Stimulated activated CD4-positive, alpha-beta T cell treated with anti-CD3 and anti-CD28 coated beads, TNF-alpha, amount 100 ng/mL, for 4 hours (primary cell): ENCODE results near the gene OGFR.

Experiments used
- DNase-seq, 3 experiments: peaks; one replicate each; pipeline ENCODE4 v3.0.0-alpha.2; 2020; ENCODE audit warnings: low read depth in 3 of 3

Gene OGFR

DNA sequence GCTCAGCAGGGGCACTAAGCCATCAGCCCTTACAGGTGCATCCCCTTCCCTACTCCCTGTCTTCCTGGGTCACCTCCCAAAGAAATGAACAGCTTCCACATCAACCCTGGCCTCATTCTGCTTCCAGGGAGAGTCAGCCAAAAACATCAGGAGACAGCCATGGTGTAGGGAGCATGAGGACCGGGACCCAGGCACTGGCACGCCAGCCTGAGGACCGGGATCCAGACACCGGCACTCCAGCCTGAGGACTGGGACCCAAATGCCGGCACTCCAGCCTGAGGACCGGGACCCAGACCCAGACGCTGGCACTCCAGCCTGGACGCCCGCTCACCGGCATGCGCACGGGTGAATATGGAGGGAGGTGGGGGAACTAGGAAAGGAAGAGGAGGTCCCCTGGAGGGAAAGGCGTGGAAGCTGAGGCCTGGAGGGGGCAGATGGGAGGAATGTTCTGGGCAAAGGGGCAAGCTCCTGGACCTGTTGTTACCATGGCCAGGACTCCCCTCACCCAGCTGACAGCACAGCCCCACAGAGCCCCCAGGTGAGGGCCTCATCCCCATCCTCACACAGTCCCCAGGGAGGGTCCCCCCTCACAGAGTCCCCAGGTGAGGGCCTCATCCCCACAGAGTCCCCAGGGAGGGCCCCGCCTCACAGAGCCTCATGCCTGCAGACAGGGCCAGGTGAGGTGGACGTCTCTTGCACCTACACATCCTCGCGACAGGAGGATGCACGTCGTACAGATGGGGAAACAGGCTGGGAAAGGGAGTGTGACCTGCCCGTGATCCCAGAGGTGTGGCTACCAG is 34.3 kb upstream of the OGFR start:
- DNase-seq, result no peak

DNA sequence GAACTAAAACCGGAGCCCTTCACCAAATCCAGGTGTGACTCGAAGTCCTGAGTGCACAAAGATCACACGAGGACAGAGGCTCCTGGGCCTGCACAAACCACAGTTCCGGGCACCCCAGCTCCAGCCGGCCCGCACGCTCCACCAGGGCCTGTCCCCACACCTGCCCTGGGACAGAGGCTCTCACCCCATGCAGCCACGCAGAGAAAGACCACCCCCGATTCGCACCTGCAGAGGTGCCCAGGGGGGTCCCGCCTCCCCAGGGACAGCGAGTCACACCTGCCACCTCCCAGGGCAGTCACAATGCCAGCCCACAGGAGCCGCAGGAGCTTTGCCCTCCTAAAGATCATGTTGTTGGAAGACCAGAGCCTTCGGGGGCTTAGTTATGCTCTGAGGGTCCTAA is 33.7 kb upstream of the OGFR start:
- no peak for DNase-seq

DNA sequence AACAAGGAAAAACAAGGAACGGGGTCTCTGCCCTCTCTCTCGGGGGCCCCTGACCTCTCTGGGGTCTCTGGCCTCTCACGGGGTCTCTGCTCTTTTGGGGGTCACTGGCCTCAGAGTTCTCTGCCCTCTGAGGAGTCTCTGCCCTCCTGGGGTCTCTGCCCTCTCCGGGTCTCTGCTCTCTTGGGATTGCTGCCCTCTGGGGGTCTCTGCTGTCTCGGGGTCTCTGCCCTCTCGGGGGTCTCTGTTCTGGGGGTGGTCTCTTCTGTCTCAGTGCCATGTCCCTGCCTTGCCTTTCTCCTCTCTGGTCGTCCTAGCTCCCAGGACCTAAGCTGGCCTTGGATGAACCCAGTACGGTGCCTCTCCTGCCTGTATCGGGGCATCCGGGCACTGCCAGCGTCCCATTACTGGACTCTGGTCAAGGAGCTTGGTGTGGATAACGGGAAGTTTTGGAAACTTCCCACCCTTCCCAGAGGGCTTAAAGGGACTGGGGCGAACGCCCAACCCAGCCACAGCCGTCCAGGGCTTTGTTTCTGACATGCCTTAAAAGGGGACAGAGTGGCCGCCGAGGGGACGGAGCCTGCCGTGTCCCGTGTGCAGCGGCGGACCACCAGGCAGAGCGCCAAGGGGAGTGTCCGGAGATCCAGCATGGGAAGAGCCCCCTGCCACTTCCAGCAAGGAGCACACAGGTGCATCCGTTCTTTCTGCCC is 33.1 kb upstream of the OGFR start:
- DNase-seq, result no peak

DNA sequence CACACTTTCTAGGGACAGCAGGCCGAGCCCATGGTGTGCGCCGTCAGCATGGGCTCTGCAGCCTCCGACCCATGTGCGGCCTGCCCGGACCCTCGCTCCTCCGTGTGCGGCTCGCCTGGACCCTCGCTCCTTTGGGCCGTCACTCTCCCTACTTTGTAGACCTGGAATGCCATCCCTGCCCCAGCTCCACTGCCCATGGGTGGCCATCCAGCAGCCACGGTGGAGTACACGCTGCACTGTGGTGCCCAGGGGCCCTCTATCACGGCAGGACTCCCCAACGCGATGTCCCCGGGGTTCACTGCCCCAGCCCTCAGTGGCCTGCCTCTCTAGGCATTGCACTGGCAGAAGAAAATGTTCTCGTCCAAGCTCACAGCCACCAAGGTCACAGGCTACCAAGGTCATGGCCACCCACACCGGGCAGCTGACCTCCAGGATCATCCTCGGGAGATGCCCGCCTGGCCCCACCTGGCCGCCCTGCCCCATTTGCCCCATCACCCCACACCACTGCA is 32.5 kb upstream of the OGFR start:
- DNase-seq, result no peak

DNA sequence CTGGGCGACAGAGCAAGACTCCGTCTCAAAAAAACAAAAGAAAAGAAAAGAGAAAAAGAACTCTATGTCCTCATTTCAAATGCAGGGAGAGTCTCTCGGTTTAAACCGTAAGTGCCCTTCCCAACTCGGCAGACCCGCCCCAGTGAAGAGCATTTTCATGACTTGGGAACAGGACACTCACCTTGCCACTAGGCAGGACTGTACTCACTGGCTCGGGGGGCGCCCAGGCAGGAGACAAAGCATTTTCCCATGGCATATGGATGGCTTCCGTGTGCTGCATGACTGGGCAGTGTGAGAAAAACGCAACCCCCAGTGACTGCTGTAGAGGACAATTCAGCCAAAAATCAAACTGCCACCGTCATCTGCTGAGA is 32.0 kb upstream of the OGFR start:
- DNase-seq, result no peak

DNA sequence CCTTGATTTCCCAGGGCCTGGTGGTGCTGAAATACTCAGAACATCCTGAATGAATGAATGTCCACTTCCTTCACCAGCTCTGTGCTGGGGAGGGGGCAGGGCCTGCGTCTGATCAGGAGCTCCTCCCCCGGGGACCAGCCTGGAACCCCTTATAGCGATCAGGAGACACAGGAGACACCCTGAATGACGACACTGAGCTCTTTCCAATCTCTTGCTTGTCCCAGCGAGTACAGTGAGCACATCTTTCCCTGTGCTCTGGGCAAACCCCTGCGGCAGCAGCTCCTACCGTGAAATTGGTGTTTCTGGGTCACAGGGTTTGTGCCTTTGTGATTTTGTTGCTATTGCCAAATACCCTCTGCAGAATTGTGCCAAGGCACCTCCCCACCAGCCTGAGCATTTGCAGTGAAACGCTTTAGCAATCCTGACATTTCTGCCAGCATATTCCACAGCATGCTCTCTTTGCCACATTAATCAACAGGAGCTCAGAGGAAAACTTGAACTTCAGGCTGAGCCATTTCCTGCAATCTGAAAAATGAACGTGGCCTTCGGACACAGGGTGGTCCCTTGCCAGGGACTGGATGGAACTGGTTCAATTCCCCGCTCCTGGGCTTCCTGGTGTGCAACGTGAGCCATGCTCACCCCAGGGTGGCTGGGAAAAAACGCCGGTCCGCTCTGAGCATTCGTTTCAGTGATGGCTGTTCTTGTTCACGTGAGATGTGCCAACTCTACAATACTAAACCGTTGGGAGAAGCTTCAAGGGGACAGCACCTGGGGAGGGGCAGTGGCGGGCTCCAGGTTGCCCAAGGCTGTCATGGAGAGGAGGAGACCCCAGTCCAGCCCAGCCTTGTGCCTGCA is 31.4 kb upstream of the OGFR start:
- DNase-seq, result no peak

DNA sequence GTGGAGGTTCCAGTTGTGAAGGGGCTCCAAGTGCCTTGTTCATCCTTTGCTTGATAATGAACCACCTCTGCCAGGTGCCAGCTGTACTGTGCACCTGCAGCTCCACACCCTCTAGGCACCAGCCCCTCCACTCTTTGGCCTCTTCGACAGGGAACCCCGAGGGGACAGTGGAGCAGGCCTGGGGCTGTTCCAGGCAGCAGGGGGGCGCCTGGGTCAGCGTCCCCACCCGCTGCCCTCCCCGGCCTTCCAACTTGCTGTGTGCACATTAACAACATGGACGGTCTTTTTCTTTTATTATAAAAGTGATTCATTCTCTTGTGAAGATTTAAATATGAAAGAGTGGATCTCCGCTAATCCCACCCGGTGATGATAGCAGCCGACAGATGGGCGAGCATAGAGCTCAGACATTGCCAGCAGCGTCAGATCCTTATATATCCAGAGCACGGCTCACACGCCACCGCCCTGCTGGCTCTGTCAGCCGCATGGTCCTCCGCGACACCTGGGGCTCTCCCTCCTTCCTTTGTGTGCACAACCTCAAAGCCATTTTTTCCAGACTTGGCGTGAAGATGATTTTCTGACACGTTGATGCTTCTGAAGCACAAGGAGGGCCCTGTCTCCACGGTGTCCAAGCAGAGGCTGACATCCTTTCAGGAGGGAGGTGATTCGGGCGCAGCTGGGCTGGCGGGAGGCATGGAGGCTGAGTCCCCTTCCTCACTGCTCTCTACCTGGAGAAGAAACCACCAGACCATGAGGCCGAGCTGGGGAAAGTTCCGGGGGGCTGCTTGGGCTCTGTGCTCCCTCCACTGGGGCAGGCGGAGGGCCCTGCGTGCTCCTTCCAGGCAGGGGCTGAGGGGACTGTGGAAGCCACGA is 30.6 kb upstream of the OGFR start:
- DNase-seq, result no peak

DNA sequence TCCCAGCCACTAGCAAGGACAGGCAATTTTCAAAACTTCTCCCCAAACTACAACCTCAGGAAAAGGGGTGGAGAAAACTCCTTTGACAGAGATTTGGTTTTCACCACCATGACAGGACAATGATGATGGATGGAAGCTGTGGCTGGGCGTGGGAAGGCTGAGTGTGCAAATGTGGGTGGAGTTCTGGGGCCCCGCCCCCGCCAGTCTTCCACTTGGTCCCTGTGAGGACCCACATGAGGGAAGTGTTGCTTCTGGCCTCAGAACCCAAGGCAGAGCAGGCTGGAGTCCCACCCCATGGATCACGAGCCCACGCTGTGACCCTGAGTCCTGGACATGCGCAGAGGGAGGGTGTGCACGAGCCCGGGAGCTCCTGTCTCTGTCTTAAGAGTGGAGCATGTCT is 29.9 kb upstream of the OGFR start:
- no peak for DNase-seq

DNA sequence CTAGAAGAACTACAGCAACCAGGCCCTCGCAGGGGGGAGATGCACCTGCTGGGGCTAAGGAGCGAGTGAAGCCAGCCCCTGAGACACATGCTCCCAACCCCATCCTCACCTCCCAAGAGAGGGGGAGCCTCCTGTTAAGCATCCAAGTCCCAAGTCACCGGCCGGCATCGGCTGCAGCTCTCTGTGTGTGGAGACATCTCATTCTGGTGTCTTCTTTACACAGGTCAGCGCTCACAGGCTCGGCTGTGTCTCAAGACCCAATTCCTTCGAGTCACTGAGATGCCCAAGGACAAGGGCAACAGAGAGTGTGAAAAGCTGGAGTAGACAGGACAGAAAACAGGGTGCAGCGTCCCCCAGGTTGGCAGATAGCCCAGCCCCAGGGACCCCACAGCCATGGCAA is 29.4 kb upstream of the OGFR start:
- DNase-seq, result no peak

DNA sequence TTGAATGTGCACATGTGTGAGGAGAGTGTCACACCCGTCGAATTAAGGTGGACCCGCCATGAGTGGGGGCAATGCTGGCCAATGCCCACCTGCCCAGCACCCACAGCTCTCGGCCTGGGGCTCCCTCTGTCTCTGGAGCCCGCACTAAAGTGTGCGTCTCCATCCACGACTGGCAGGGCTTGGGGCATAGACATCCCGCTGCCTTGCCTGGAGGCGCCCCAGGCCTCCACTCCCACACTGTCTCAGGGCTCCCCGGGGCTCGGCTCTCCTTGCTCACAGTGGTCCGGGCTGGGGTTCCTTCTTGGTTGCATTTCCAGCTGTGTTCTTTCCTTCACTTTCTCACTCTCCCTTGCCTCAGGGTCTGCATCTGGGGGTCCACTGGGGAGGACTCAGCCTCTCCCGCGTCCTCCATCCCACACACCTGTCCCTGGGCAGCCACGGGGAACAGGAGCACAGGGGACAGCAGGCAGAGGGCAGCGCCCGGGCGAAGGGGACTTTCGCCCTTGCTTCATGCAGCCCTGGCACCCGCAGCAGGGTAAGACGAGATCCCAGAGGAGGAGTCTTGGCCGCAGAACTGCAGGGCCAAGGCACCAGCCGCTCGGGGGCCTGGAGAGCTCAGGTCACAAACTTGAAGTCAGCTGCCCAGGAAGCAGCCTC is 28.5 kb upstream of the OGFR start:
- no peak for DNase-seq

DNA sequence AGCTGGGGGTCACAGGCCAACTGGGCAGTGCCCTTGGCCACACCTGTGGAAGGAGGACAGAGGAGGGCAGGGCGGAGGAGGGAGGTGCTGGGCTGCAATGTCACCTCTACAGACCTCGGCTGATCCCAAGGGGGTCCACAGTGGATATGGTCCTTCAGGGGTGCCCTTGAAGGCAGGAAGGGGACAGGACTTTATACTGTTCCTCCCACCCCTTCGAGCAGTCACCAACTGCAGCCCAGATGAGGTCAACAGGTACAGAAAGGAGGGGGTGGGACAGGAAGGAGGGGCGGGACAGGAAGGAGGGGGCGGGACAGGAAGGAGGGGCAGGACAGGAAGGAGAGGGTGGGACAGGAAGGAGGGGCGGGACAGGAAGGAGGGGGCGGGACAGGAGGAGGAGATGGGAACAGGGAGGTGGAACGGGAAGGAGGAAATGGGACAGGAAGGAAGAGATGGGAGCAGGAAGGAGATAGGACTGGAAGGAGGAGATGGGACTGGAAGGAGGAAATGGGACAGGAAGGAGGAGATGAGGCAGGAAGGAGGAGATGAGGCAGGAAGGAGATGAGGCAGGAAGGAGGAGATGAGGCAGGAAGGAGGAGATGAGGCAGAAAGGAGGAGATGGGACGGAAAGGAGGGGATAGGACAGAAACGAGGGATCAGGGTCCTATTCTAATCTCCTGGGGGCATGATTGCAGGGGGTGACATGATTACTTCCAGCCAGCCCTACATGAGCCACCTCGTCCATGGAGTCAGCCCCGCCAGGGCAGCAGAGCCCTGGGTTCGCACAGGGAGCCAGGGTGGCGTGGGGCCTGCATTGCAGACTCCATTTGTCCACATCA is 27.7 kb upstream of the OGFR start:
- peak in 2 of 3 experiments; percentile 33 to 39 for DNase-seq

DNA sequence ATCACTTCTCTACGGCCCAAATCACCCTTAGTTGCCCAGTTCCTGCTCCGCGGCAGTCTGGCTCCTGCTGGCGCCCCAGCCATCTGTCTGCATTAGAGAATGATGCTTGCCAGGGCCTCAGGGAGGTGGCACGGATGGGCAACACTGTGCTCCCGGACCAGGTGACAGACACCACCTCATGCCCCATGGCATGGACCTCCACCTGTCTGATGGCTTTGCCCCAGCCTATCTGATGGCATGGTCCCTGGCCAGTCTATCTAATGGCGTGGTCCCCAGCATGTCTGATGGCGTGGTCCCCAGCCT is 27.2 kb upstream of the OGFR start:
- no peak for DNase-seq

DNA sequence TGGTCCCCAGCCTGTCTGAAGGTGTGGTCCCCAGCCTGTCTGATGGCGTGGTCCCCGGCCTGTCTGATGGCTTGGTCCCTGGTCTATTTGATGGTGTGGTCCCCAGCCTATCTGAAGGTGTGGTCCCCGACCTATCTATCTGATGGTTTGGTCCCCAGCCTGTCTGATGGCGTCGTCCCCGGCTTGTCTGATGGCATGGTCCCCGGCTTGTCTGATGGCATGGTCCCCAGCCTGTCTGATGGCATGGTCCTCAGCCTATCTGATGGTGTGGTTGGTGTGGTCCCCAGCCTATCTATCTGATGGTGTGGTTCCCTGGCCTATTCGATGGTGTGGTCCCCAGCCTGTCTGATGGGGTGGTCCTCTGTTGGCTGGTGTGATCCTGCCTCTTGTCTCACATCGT is 26.6 kb upstream of the OGFR start:
- DNase-seq, result no peak

DNA sequence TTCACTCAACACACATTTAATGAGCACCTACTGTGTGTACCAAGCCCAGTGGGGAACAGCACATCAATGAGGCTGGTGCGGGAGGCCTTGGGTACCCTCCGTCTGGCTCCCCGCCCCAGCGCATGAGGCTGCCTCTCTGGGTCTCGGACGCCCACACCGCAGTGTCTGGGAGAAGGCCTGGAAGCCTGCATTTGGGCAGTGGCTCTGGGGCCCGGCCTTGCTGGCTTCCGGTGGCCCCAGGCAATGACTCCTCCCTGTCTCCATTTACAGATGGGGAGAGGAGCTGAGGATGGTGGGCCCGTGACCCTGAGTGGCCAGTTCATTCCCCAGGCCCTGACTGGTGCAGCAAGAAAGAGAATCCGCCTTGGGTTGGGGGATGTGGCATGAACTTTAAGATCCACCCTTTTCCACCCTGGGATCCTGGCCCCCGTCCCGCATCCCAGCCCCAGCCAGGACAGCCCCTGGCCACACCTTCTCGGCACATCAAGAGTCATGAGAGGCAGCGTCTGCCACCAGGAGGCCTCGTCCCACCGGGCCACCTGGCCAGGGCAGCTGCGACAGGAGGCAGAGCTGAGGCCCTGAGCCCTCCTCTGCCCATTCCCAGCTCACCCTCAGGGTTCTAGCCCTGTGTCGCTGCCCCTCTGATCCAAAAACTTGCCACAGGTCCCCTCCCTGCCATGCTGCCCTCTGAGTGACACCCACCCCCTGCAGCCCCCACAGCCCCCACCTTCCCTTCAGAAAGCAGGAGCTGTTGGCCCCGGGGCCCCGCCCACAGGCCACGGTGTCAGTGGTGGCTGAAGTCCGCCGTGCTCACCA is 25.8 kb upstream of the OGFR start:
- no peak for DNase-seq

DNA sequence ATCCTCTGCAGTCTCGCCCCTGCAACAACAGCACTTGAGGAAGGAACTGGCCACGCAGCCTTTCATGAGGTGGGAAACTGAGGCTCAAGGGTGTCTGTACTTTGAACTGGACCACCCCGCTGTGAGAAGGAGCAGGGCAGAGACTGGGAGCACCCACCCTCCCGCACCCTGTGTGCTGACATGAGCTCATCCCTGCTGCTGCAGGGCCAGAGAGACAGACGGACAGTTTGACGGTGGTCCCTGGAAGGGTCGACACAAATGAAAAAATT is 25.3 kb upstream of the OGFR start:
- DNase-seq, result no peak

DNA sequence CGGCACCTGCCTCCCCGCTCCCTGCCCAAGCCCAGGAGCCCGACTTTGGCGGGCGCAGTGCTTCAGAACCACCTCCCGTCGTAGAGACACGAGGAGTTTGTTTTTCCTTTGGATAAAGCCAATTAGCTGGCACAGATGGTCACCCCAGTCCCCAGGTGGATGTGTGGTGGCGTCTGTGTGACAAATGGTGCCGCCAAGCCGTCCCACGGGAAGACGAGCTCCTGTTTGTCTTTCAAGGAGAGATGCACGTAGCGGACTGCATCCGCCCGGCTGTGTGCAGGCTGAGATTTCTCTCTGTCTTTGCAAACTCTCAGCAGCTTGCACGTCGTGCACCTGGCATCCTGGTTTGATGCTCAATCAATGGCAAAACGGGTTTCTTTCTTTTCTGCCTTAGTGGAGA is 24.4 kb upstream of the OGFR start:
- DNase-seq, result no peak

DNA sequence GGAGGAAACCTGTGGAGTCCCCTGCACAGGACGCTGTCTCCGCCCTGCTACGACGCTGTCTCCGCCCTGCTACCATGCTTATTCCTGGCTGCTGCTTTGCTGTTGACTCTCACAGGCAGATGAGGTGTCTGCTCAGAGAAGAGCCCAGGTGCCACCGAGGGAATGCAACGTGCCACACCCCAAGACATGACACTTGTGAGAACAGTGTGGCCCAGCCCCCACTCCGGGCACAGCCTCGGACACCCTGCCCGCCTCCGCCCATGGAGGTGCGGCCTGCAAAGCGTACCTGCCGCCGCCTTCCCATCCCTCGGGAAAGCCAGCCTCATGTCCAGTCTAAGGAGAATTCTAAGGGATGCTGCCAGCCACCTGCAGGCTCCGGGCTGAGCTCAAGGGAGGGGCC is 23.9 kb upstream of the OGFR start:
- DNase-seq, result no peak

DNA sequence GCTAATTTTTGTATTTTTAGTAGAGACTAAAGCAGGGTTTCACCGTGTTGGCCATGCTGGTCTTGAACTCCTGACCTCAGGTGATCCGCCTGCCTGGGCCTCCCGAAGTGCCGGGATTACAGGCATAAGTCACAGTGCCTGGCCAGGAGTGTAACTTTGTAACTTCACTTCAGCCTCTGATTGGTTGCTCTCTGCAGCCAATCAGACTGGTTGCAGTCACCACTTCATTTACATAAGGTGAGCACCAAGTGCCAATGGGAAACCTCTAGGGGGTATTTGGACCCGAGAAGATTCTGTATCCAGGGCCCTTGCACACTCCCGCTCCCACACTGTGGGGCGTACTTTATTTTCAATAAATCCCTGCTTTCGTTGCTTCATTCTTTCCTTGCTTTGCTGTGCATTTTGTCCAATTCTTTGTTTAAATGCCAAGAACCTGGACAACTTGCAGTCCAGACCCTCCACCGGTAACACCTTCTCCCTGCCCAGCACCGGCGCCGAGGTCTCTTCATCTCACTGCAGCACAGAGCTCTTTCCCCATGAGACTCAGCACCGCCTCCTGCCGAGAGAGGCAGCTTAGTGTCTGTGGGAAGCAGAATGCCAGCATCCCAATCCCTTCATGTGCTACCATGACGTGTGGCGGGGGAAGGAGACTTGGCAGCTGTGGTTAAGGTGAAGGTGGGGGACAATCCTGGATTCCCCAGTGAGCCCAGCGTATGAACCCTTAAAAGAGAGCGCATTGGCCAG is 22.3 kb upstream of the OGFR start:
- DNase-seq, result no peak

DNA sequence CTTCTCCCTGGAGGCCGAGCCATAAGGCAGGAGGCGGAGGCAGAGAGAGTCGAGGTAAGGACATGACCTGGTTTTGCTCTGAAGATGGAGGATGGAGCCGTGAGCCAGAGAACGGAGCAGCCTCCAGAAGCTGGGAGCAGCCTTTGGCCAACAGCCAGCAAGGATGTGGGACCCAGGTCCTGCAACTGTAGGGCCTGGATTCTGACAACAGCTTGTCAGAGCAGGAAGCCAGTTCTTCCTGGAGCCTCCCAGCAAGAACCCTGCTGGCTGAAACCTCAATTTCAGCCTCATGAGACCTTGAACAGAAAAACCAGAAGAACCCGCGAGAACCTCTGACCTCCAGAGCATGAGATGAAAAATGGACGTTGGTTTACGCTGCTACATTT is 21.7 kb upstream of the OGFR start:
- DNase-seq, result no peak
